ENCODE results near the gene PARN. TPM values are rescaled to one million over a fixed set of nuclear protein-coding genes. Genes with fewer than 3 reads are reported as not detected.

The PARN gene
- total and polyA plus RNA-seq, 2 of the 8 experiments (the other 6 are each of a cell fraction or from before 2014, with no cell fraction given): 24.5 to 44.6 TPM

DNA sequence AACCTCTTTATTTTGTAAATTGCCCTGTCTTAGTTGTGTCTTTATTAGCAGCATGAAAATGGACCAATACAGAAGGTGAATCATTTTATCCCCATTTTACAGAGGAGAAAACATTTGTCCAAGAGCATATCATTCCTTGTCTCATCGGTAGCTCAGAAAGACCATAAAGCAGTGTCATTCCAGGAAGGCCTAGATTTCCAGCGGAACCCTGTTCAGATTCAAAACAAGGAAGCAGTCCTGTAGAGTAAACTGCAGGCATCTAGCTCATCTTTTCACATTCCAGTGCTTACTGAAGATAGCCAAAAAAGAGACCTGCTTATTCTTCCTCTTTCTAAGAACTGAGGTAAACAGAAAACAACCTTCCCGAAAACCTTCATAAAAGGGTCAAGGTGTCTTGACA is 54.0 kb downstream of the PARN start:
- FAIRE-seq: no peak
- Histone ChIP-seq H3K4ac (replicated peaks; ENCODE audit: insufficient read length, low read depth, low read length) (no peak overlapping the region), H2AFZ (ENCODE audit: low read length) (no peak overlapping the region), H3K4me3 (ENCODE audit: extremely low read depth in 1 of 4, insufficient read depth in 2 of 4, low read depth in 3 of 4, low read length in 4 of 4) (no peak overlapping the region), H4K8ac (ENCODE audit: extremely low read depth, insufficient read depth, low read length) (no peak overlapping the region), H2BK20ac (ENCODE audit: low read length) (no peak overlapping the region), H2BK120ac (replicated peaks; ENCODE audit: low read depth, low read length) (no peak overlapping the region), H3K4me2 (ENCODE audit: insufficient read depth in 1 of 2, low read depth in 2 of 2, low read length in 2 of 2) (no peak overlapping the region), H3K27ac (ENCODE audit: low read depth, low read length) (no peak overlapping the region), H4K20me1 (replicated peaks in 1 of 2; ENCODE audit: control insufficient read depth in 1 of 2, insufficient read depth in 2 of 2, low read length in 2 of 2) (no peaks in the 10 kb centered on the region), H3K79me1 (ENCODE audit: low read depth, low read length) (no peaks in the 10 kb centered on the region), H3K18ac (ENCODE audit: extremely low read depth, low read length) (no peak overlapping the region), H3K27me3 (replicated peaks in 1 of 4; ENCODE audit: control insufficient read depth in 3 of 4, extremely low read depth in 1 of 4, insufficient read depth in 3 of 4, low read length in 3 of 4) (no peaks in the 10 kb centered on the region), H3K4me1 (replicated peaks in 1 of 4; ENCODE audit: control insufficient read depth in 3 of 4, insufficient read depth in 4 of 4, low read length in 3 of 4) (no peaks in the 10 kb centered on the region; a peak in 2 of 7 replicates), H4K91ac (replicated peaks; ENCODE audit: insufficient read length, low read length) (no peak overlapping the region), H3K23ac (ENCODE audit: insufficient read length) (no peak overlapping the region), H3K9ac (replicated peaks in 1 of 4; ENCODE audit: extremely low read depth in 1 of 4, low read depth in 3 of 4, low read length in 3 of 4) (no peak overlapping the region), H3K36me3 (ENCODE audit: control insufficient read depth in 2 of 4, insufficient read depth in 4 of 4, low read length in 3 of 4) (peaks cover 3 to 57% (median 34%) of the 10 kb centered on the region in 4 experiments; a peak in 6 of 8 replicates), H2BK15ac (ENCODE audit: low read length) (no peak overlapping the region), H2BK12ac (ENCODE audit: low read depth, low read length) (no peak overlapping the region), H3K56ac (replicated peaks; ENCODE audit: insufficient read length, low read depth, low read length) (no peak overlapping the region), H2BK5ac (ENCODE audit: low read depth, low read length) (no peak overlapping the region), H3K79me2 (ENCODE audit: control insufficient read depth in 1 of 2, insufficient read depth in 2 of 2, low read length in 2 of 2) (no peaks in the 10 kb centered on the region), H3K23me2 (ENCODE audit: low read depth, low read length) (no peaks in the 10 kb centered on the region), H2AK5ac (ENCODE audit: low read depth, low read length) (no peak overlapping the region), H3K14ac (ENCODE audit: insufficient read length) (no peak overlapping the region), H4K5ac (ENCODE audit: insufficient read length, low read depth, low read length) (no peak overlapping the region), H3K9me3 (ENCODE audit: insufficient read depth in 2 of 2, low read depth in 1 of 2, low read length in 1 of 2) (peaks cover 4 to 11% of the 10 kb centered on the region in 2 experiments; a peak in 2 of 4 replicates)
- POLR2A ChIA-PET (ENCODE audit: partially characterized antibody): interaction anchor here (3.2 kb wide), 1 partner anchor 10 kb away, joined by 10 read pairs; no protein-coding TSS in a partner anchor
- TF ChIP-seq RBBP5 (IDR thresholded peaks at IDR 0.05; ENCODE audit: borderline replicate concordance, low read depth, low read length) (no peak), EGR1 (IDR thresholded peaks at IDR 0.05; ENCODE audit: borderline replicate concordance, low read depth, low read length) (no peak), KDM4A (IDR thresholded peaks at IDR 0.05; ENCODE audit: low read depth, low read length, severe bottlenecking) (no peak), CEBPB (IDR thresholded peaks at IDR 0.05; ENCODE audit: low read depth, low read length) (no peak)
- DNase-seq (ENCODE audit: low read depth in 1 of 2, low spot score in 2 of 2): no peak
- CTCF ChIA-PET (ENCODE audit: partially characterized antibody): no interaction called here
- 91% methylated on average over 3 of the region's 3 CpGs; no CpG with 5 or more reads in 1 of the 2 experiments for WGBS, 2 experiments (ENCODE audit: extremely low coverage in 1 of 2, insufficient coverage in 1 of 2, insufficient read length in 1 of 2, insufficient replicate concordance in 2 of 2, low coverage in 1 of 2, low lambda C conversion rate in 2 of 2, missing lambda C conversion rate in 1 of 2)
